Measurements from ENCODE around the gene TRIM46.
"Not testable (repeated sequence)": the region's sequence is repeated elsewhere in the genome, so short reads cannot be mapped to it uniquely, and the experiment has no call there.

Gene TRIM46

GRCh38 chr1:155186067-155186793, 12.6 kb downstream of the TRIM46 start:
- no peak for DNase-seq (ENCODE audit: low read depth)

GRCh38 chr1:155186794-155187455, 13.3 kb downstream of the TRIM46 start:
- no peak for DNase-seq (ENCODE audit: low read depth)

GRCh38 chr1:155187456-155187891, 13.8 kb downstream of the TRIM46 start:
- no peak for DNase-seq (ENCODE audit: low read depth)

- no peak for DNase-seq (ENCODE audit: low read depth)
Observed at GRCh38 chr1:155188268-155188667, 14.6 kb downstream of the TRIM46 start.

GRCh38 chr1:155189926-155190325, 16.3 kb downstream of the TRIM46 start:
- DNase-seq (ENCODE audit: low read depth): not testable (repeated sequence)

GRCh38 chr1:155191904-155192303, 18.3 kb downstream of the TRIM46 start:
- no peak for DNase-seq (ENCODE audit: low read depth)

GRCh38 chr1:155192346-155193274, 19.0 kb downstream of the TRIM46 start:
- no peak for DNase-seq (ENCODE audit: low read depth)

GRCh38 chr1:155193275-155193990, 19.8 kb downstream of the TRIM46 start:
- DNase-seq (ENCODE audit: low read depth): peak; percentile 92

- not testable (repeated sequence) for DNase-seq (ENCODE audit: low read depth)
Observed at GRCh38 chr1:155193991-155194240, 20.3 kb downstream of the TRIM46 start.

GRCh38 chr1:155195201-155196102, 21.8 kb downstream of the TRIM46 start:
- no peak for DNase-seq (ENCODE audit: low read depth)

GRCh38 chr1:155196103-155196892, 22.6 kb downstream of the TRIM46 start:
- no peak for DNase-seq (ENCODE audit: low read depth)

- DNase-seq (ENCODE audit: low read depth): no peak
Observed at GRCh38 chr1:155196893-155197638, 23.4 kb downstream of the TRIM46 start.

GRCh38 chr1:155197901-155198546, 24.4 kb downstream of the TRIM46 start:
- DNase-seq (ENCODE audit: low read depth): no peak

- no peak for DNase-seq (ENCODE audit: low read depth)
Observed at GRCh38 chr1:155198547-155198906, 24.9 kb downstream of the TRIM46 start.

GRCh38 chr1:155199792-155200191, 26.1 kb downstream of the TRIM46 start:
- DNase-seq (ENCODE audit: low read depth): no peak

GRCh38 chr1:155200920-155201319, 27.3 kb downstream of the TRIM46 start:
- no peak for DNase-seq (ENCODE audit: low read depth)

- no peak for DNase-seq (ENCODE audit: low read depth)
Observed at GRCh38 chr1:155202198-155202597, 28.5 kb downstream of the TRIM46 start.

- DNase-seq (ENCODE audit: low read depth): no peak
Observed at GRCh38 chr1:155202731-155203515, 29.3 kb downstream of the TRIM46 start.

Data from CMK (cell line).